HepG2 (cell line): Measurements from ENCODE around the gene SYDE1. TPM values are rescaled to one million over a fixed set of nuclear protein-coding genes. Genes with fewer than 3 reads are reported as not detected.

Source experiments
- BRF2 ChIP-seq: sonication (generic); formaldehyde crosslinking; IDR thresholded peaks from 2 replicates; pipeline ENCODE4 v1.8.1; 2022; ENCODE audit warnings: mild to moderate bottlenecking, missing genetic modification reagents
- HOMEZ ChIP-seq: IDR thresholded peaks from 2 replicates; pipeline ENCODE4 v1.6.1; 2016; ENCODE audit warnings: low read depth
- PITX1 ChIP-seq: sonication (generic); formaldehyde crosslinking; IDR thresholded peaks from 2 replicates; pipeline ENCODE4 v1.5.1; 2020; ENCODE audit warnings: mild to moderate bottlenecking, missing genetic modification reagents
- RBFOX2 ChIP-seq: fragments of 200-400 bp; formaldehyde crosslinking; IDR thresholded peaks from 2 replicates; pipeline ENCODE4 v1.6.1; 2017; ENCODE audit warnings: low read depth, mild to moderate bottlenecking, low read length
- ZFP37 ChIP-seq: sonication (generic); formaldehyde crosslinking; IDR thresholded peaks from 2 replicates; pipeline ENCODE4 v1.4.0; 2020; ENCODE audit warnings: missing genetic modification reagents, borderline replicate concordance
- ZFY ChIP-seq: sonication (generic); formaldehyde crosslinking; IDR thresholded peaks from 2 replicates; pipeline ENCODE4 v1.4.0; 2020; ENCODE audit warnings: missing genetic modification reagents
- ZGPAT ChIP-seq: IDR thresholded peaks from 2 replicates; pipeline ENCODE4 v1.6.1; 2016; ENCODE audit warnings: mild to moderate bottlenecking
- ZNF280B ChIP-seq: sonication (generic); formaldehyde crosslinking; IDR thresholded peaks from 2 replicates; pipeline ENCODE4 v1.5.0; 2020; ENCODE audit warnings: missing genetic modification reagents, mild to moderate bottlenecking, borderline replicate concordance
- ZNF549 ChIP-seq: sonication (generic); formaldehyde crosslinking; IDR thresholded peaks from 2 replicates; pipeline ENCODE4 v1.5.0; 2020; ENCODE audit warnings: missing genetic modification reagents
- ZNF709 ChIP-seq: sonication (generic); formaldehyde crosslinking; IDR thresholded peaks from 2 replicates; pipeline ENCODE4 v1.5.0; 2020; ENCODE audit warnings: mild to moderate bottlenecking, missing genetic modification reagents
- ZNF710 ChIP-seq: sonication (generic); formaldehyde crosslinking; IDR thresholded peaks from 2 replicates; pipeline ENCODE4 v1.5.0; 2020; ENCODE audit warnings: mild to moderate bottlenecking, missing genetic modification reagents, borderline replicate concordance
- ZNF747 ChIP-seq: sonication (generic); formaldehyde crosslinking; IDR thresholded peaks from 2 replicates; pipeline ENCODE4 v1.8.1; 2023; ENCODE audit warnings: missing genetic modification reagents, mild to moderate bottlenecking, borderline replicate concordance
- polyA plus RNA-seq, 8 experiments: library from polyadenylated mRNA; depleted of rRNA in 3 of 8; stranded (reverse) in 7 of 8; unstranded in 1 of 8; fragments of >200 nt; fragmentation: Illumina TruSeq in 4 of 8; extraction: Trizol in 4 of 8; gene quantifications; 2 replicates each; pipeline versions ENCODE4 v1.2.1 to v1.2.3, GENCODE V29; 2011 to 2016; ENCODE audit warnings: low read depth in 4 of 8, missing spikeins in 1 of 8, mixed read lengths in 1 of 8; ENCODE audit not compliant: insufficient read depth in 1 of 8
- total RNA-seq, 5 experiments: library from RNA; depleted of rRNA; stranded (reverse); fragments of >200 nt; fragmentation: Illumina TruSeq; extraction: Trizol; gene quantifications; 2 replicates each; pipeline ENCODE4 v1.2.3, GENCODE V29; 2016; ENCODE audit warnings: low read depth in 1 of 5
- TF ChIP-seq, protein P1 (sequence below): sonication (generic); formaldehyde crosslinking; IDR thresholded peaks from 2 replicates; pipeline ENCODE4 v1.5.0; 2020; ENCODE audit warnings: mild to moderate bottlenecking, missing genetic modification reagents, moderate library complexity
- TF ChIP-seq, protein P2 (sequence below): sonication (generic); formaldehyde crosslinking; IDR thresholded peaks from 2 replicates; pipeline ENCODE4 v1.8.0; 2022; ENCODE audit warnings: mild to moderate bottlenecking, missing genetic modification reagents, borderline replicate concordance

The SYDE1 gene
- total and polyA plus RNA-seq, 2 of the 13 experiments (the other 11 are each of a cell fraction or from before 2014, with no cell fraction given): 4.3 to 13.6 TPM

GRCh38 chr19:15125232-15126067, 18.2 kb downstream of the SYDE1 start (continued):
- TF ChIP-seq ZGPAT (CRISPR knock-in tag) (peak; percentile 84), ZNF549 (CRISPR knock-in tag) (no peak), HOMEZ (CRISPR knock-in tag) (0 out of 2 replicates have a peak, but pooled peaks have one; percentile 10), ZNF709 (CRISPR knock-in tag) (0 out of 2 replicates have a peak, but pooled peaks have one; percentile 17), BRF2 (CRISPR knock-in tag) (no peak), ZNF747 (CRISPR knock-in tag) (peak; percentile 85; the same call in 1 of the 2 replicates), ZFY (CRISPR knock-in tag) (peak; percentile 76), ZNF710 (peak; percentile 64; the same call in 1 of the 2 replicates), PITX1 (CRISPR knock-in tag) (peak; percentile 76), ZFP37 (CRISPR knock-in tag) (0 out of 2 replicates have a peak, but pooled peaks have one; percentile 54), RBFOX2 (peak; percentile 84), ZNF280B (CRISPR knock-in tag) (0 out of 2 replicates have a peak, but pooled peaks have one; percentile 67)
- TF ChIP-seq, protein P1, sequence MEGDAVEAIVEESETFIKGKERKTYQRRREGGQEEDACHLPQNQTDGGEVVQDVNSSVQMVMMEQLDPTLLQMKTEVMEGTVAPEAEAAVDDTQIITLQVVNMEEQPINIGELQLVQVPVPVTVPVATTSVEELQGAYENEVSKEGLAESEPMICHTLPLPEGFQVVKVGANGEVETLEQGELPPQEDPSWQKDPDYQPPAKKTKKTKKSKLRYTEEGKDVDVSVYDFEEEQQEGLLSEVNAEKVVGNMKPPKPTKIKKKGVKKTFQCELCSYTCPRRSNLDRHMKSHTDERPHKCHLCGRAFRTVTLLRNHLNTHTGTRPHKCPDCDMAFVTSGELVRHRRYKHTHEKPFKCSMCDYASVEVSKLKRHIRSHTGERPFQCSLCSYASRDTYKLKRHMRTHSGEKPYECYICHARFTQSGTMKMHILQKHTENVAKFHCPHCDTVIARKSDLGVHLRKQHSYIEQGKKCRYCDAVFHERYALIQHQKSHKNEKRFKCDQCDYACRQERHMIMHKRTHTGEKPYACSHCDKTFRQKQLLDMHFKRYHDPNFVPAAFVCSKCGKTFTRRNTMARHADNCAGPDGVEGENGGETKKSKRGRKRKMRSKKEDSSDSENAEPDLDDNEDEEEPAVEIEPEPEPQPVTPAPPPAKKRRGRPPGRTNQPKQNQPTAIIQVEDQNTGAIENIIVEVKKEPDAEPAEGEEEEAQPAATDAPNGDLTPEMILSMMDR (CRISPR knock-in tag): peak; percentile 45
- TF ChIP-seq, protein P2, sequence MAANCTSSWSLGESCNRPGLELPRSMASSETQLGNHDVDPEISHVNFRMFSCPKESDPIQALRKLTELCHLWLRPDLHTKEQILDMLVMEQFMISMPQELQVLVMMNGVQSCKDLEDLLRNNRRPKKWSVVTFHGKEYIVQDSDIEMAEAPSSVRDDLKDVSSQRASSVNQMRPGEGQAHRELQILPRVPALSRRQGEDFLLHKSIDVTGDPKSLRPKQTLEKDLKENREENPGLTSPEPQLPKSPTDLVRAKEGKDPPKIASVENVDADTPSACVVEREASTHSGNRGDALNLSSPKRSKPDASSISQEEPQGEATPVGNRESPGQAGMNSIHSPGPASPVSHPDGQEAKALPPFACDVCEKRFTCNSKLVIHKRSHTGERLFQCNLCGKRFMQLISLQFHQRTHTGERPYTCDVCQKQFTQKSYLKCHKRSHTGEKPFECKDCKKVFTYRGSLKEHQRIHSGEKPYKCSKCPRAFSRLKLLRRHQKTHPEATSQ (CRISPR knock-in tag): 0 out of 2 replicates have a peak, but pooled peaks have one; percentile 48
